ENCODE data around the gene ARL15. TPM values are rescaled to one million over a fixed set of nuclear protein-coding genes. Genes with fewer than 3 reads are reported as not detected.
A peak's percentile ranks its signal among the peaks of the same experiment; 100 is the strongest.

The ARL15 gene
- total RNA-seq, 1 experiment from 2014 or later: 13.0 TPM

DNA sequence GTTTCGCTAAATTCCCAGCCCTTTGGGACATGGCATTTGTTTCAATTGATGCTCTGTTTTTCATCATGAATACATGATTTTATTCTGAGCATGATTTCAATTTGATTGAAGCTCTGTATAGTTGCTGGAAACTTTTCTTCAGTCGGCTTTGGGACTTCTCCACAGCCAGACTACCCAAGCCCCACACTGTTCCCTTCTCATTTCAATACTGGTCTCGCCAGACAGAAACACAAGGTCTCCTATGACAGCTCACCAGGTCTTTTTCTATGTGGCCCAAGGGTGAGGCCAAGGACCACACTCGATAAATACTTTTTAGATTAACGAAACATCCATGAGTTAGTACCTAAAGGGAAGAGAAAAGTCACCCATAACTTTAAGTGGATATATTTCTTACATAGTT lies 132.2 kb downstream of the ARL15 start:
- no peaks in the 10 kb centered on the region for H3K27me3 ChIP-seq (ENCODE audit: insufficient read depth, low read length)
- H3K4me3 Mint-ChIP-seq: no peak overlapping the region
- no peak overlapping the region for H3K4ac ChIP-seq (ENCODE audit: low read depth, low read length)
- H3K27ac ChIP-seq (ENCODE audit: insufficient read length, low read depth, low read length): no peak overlapping the region
- no peak overlapping the region for H3K23ac ChIP-seq (ENCODE audit: insufficient read length, low read depth, low read length)
- H3K79me2 ChIP-seq (ENCODE audit: insufficient read depth, low read length): no peaks in the 10 kb centered on the region
- no peak overlapping the region for H2BK5ac ChIP-seq (ENCODE audit: insufficient read length, low read length)
- H3K79me1 ChIP-seq (ENCODE audit: insufficient read depth, low read depth, low read length, poor library complexity, severe bottlenecking): no peaks in the 10 kb centered on the region
- H2BK12ac ChIP-seq (ENCODE audit: insufficient read length, low read depth, low read length): no peak overlapping the region
- no peak overlapping the region for H3K14ac ChIP-seq (ENCODE audit: insufficient read depth, low read length)
- no peaks in the 10 kb centered on the region for H3K27me3 Mint-ChIP-seq (ENCODE audit: low read depth)
- no peak overlapping the region for H2AFZ ChIP-seq (ENCODE audit: low read length)
- DNase-seq: no peak
- no peak overlapping the region for H4K8ac ChIP-seq (replicated peaks; ENCODE audit: insufficient read length, low read depth, low read length)
- H3K9me3 ChIP-seq (ENCODE audit: control insufficient read depth, low read depth, low read length): no peaks in the 10 kb centered on the region
- no peak overlapping the region for H2BK20ac ChIP-seq (ENCODE audit: low read depth, low read length, poor library complexity, severe bottlenecking)
- no peak overlapping the region for H4K91ac ChIP-seq (ENCODE audit: insufficient read length, low read depth, low read length)
- H4K5ac ChIP-seq (ENCODE audit: insufficient read length, low read depth, low read length): no peak overlapping the region
- no peak overlapping the region for H2BK120ac ChIP-seq (ENCODE audit: low read depth, low read length, poor library complexity, severe bottlenecking)
- no peak overlapping the region for H2BK15ac ChIP-seq (ENCODE audit: low read depth, low read length)
- peaks cover 25 to 27% of the 10 kb centered on the region in 2 experiments for H3K4me1 Mint-ChIP-seq
- no peak overlapping the region for H3K4me2 ChIP-seq (ENCODE audit: insufficient read depth, insufficient read length, low read length)
- peaks cover 0 to 3% of the 10 kb centered on the region in 2 experiments; a peak in 4 of 5 replicates for H3K9me3 Mint-ChIP-seq
- no peak overlapping the region for H3K56ac ChIP-seq (ENCODE audit: insufficient read length, low read depth, low read length)
- H3K18ac ChIP-seq (ENCODE audit: insufficient read length, low read depth, low read length): no peak overlapping the region
- no peak overlapping the region for H3T11ph ChIP-seq (ENCODE audit: low read length)
- no peaks in the 10 kb centered on the region for H3K23me2 ChIP-seq (ENCODE audit: insufficient read length, low read depth, low read length, poor library complexity, severe bottlenecking)
- H3K36me3 Mint-ChIP-seq (ENCODE audit: insufficient read depth in 1 of 3, low read depth in 3 of 3): peaks cover 0 to 8% (median 4%) of the 10 kb centered on the region in 3 experiments; a peak in 2 of 7 replicates
- H3K4me1 ChIP-seq (ENCODE audit: insufficient read depth, low read length): no peaks in the 10 kb centered on the region; the same call in 1 of the 2 replicates
- no peaks in the 10 kb centered on the region for H4K20me1 ChIP-seq (ENCODE audit: control insufficient read depth, insufficient read depth, insufficient read length)
- no peak overlapping the region for H2AK5ac ChIP-seq (ENCODE audit: insufficient read length, low read length)
- TF ChIP-seq, protein P1, sequence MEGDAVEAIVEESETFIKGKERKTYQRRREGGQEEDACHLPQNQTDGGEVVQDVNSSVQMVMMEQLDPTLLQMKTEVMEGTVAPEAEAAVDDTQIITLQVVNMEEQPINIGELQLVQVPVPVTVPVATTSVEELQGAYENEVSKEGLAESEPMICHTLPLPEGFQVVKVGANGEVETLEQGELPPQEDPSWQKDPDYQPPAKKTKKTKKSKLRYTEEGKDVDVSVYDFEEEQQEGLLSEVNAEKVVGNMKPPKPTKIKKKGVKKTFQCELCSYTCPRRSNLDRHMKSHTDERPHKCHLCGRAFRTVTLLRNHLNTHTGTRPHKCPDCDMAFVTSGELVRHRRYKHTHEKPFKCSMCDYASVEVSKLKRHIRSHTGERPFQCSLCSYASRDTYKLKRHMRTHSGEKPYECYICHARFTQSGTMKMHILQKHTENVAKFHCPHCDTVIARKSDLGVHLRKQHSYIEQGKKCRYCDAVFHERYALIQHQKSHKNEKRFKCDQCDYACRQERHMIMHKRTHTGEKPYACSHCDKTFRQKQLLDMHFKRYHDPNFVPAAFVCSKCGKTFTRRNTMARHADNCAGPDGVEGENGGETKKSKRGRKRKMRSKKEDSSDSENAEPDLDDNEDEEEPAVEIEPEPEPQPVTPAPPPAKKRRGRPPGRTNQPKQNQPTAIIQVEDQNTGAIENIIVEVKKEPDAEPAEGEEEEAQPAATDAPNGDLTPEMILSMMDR (conservative IDR thresholded peaks at IDR 0.05): no peak
- H3K27ac Mint-ChIP-seq: peak overlapping the region in 1 of 3 experiments; percentile 49; a peak in 1 of 7 replicates
- no peak overlapping the region for H3K9ac ChIP-seq (ENCODE audit: extremely low read depth, insufficient read length, low read length)
- no CpG with 5 or more reads among the region's 5 CpGs for WGBS (ENCODE audit: extremely low coverage, insufficient read length, low lambda C conversion rate)
